KMS-11 (cell line): Measurements from ENCODE around the gene HS3ST5.

ENCODE experiments used
- H2AFZ ChIP-seq: fragments of 200-600 bp; sonication (generic); 2 replicates; pipeline ENCODE4 v1.6.1; 2016; ENCODE audit warnings: antibody characterized with exemption, mixed run types, low read depth
- H3K27ac ChIP-seq: fragments of 200-600 bp; sonication (generic); 2 replicates; pipeline ENCODE4 v1.6.1; 2016; ENCODE audit warnings: mild to moderate bottlenecking, mixed run types
- H3K27me3 ChIP-seq: fragments of 200-600 bp; sonication (generic); 2 replicates; pipeline ENCODE4 v1.6.1; 2017; ENCODE audit warnings: mild to moderate bottlenecking, low read depth, mixed run types, moderate library complexity; ENCODE audit not compliant: insufficient read depth
- H3K36me3 ChIP-seq: fragments of 200-600 bp; sonication (generic); 2 replicates; pipeline ENCODE4 v1.6.1; 2017; ENCODE audit warnings: mild to moderate bottlenecking, mixed run types; ENCODE audit not compliant: insufficient read depth
- H3K4me1 ChIP-seq: fragments of 200-600 bp; sonication (generic); 2 replicates; pipeline ENCODE4 v1.6.1; 2016; ENCODE audit warnings: mild to moderate bottlenecking, low read depth, mixed run types; ENCODE audit not compliant: poor library complexity, severe bottlenecking
- H3K4me2 ChIP-seq: fragments of 200-600 bp; sonication (generic); 2 replicates; pipeline ENCODE4 v1.7.0; 2016; ENCODE audit warnings: mild to moderate bottlenecking, mixed run types
- H3K4me3 ChIP-seq: fragments of 200-600 bp; sonication (generic); IDR thresholded peaks from 2 replicates; pipeline ENCODE4 v1.6.1; 2017; ENCODE audit warnings: low read depth, low read length, mixed read lengths; ENCODE audit not compliant: insufficient read depth
- H3K79me2 ChIP-seq: fragments of 200-600 bp; sonication (generic); 2 replicates; pipeline ENCODE4 v1.6.1; 2016; ENCODE audit warnings: low read depth, mixed run types; ENCODE audit not compliant: insufficient read depth
- H3K9ac ChIP-seq: fragments of 200-600 bp; sonication (generic); 2 replicates; pipeline ENCODE4 v1.6.1; 2016; ENCODE audit warnings: mild to moderate bottlenecking, mixed run types
- H4K20me1 ChIP-seq: fragments of 200-600 bp; sonication (generic); 2 replicates; pipeline ENCODE4 v1.6.1; 2016; ENCODE audit warnings: mild to moderate bottlenecking, mixed run types; ENCODE audit not compliant: insufficient read depth
- TF ChIP-seq, protein P1 (sequence below): fragments of 200-600 bp; sonication (generic); conservative IDR thresholded peaks from 2 replicates; pipeline ENCODE4 v1.6.1; 2017; ENCODE audit warnings: low read depth, mild to moderate bottlenecking, antibody characterized with exemption, low read length, moderate library complexity, mixed read lengths

Gene HS3ST5

DNA sequence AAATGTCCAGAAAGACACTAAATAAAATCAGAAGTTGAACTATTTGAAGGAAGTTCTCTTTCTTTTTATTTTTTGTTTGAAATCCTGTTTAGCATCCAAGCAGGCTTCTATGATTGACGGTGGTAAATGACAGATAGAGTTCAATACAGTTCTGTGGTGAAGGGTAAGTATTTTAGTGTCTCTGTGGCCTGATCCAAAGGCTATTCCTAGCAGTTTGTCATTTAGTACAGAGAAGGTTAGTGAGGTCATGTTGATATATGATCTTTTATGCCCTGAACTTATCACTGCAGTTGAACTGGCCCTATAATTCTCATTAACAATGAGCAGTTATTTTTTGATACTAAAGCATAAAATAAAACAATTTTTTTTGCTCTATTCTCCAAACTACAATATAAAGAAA is 227.2 kb downstream of the HS3ST5 start:
- TF ChIP-seq, protein P1, sequence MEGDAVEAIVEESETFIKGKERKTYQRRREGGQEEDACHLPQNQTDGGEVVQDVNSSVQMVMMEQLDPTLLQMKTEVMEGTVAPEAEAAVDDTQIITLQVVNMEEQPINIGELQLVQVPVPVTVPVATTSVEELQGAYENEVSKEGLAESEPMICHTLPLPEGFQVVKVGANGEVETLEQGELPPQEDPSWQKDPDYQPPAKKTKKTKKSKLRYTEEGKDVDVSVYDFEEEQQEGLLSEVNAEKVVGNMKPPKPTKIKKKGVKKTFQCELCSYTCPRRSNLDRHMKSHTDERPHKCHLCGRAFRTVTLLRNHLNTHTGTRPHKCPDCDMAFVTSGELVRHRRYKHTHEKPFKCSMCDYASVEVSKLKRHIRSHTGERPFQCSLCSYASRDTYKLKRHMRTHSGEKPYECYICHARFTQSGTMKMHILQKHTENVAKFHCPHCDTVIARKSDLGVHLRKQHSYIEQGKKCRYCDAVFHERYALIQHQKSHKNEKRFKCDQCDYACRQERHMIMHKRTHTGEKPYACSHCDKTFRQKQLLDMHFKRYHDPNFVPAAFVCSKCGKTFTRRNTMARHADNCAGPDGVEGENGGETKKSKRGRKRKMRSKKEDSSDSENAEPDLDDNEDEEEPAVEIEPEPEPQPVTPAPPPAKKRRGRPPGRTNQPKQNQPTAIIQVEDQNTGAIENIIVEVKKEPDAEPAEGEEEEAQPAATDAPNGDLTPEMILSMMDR = no peak
- no peak overlapping the region for H3K4me3 ChIP-seq
- H3K27me3 ChIP-seq = no peaks in the 10 kb centered on the region
- no peaks in the 10 kb centered on the region for H3K36me3 ChIP-seq
- no peaks in the 10 kb centered on the region for H4K20me1 ChIP-seq
- H3K4me2 ChIP-seq = no peak overlapping the region
- H3K4me1 ChIP-seq = no peaks in the 10 kb centered on the region
- H3K9ac ChIP-seq = no peak overlapping the region
- no peak overlapping the region for H2AFZ ChIP-seq
- H3K79me2 ChIP-seq = no peaks in the 10 kb centered on the region
- no peak overlapping the region for H3K27ac ChIP-seq

DNA sequence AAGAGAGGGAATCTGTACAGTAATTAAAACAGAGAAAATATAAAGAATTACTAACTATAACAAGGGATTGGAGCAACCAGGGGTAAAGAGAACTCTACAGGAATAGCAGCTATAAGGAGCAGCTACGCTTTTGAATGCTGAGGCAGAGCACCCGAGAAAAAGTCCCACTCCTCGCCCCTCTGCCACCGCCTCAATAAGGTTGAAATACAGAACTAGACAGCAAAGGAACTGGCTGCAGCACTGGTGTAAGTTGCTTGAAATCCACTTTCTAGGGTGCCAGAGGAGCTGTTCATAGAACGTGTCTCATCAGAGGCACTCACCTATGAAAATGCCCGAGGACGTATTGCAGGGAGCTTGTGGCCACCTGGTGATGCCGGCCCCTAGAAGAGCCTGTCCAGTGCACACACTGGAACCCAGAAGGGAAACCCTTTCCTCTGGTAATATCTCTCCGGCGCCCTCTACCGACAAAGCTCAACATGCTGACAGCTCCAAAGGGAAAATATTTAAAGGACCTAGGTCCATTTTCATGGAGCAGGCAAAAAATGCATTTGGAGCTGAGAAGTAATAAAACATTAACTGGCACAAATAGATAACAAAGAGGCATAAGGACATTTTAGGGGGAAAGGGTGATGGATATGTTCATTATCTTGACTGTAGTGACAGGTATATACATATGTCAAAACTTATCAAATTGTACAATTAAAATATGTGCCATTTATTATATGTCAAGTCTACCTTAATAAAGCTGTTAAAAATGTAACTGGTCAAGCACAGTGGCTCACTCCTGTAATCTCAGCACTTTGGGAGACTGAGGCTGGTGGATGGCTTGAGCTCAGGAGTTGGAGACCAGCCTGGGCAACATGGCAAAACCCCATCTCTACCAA is 234.5 kb downstream of the HS3ST5 start:
- TF ChIP-seq, protein P1 = peak; percentile 78
- H3K4me1 ChIP-seq = no peaks in the 10 kb centered on the region
- H3K4me3 ChIP-seq = no peak overlapping the region
- H2AFZ ChIP-seq = no peak overlapping the region
- H3K27ac ChIP-seq = no peak overlapping the region
- H3K9ac ChIP-seq = no peak overlapping the region
- H3K27me3 ChIP-seq = no peaks in the 10 kb centered on the region
- H3K79me2 ChIP-seq = no peaks in the 10 kb centered on the region
- no peaks in the 10 kb centered on the region for H3K36me3 ChIP-seq
- no peak overlapping the region for H3K4me2 ChIP-seq
- no peaks in the 10 kb centered on the region for H4K20me1 ChIP-seq

DNA sequence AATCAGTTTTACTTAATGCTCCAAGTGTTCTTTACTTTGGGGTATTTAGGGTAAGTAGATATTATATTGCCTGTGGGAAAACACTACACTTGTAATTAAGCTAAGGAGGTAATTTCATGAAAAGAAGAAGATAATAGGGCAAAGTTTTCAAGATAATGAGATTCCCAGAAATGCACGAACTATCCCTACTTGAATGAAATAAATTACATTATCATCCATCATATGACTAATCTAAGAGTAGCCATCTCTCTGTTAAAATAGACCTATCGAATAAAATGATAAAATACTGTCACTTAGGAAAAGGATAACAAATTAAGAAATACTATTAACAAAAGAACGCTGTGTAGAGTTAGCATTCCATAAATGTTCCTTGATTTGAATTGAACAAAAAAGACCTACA is 236.8 kb downstream of the HS3ST5 start:
- no peak overlapping the region for H3K9ac ChIP-seq
- H3K27me3 ChIP-seq = no peaks in the 10 kb centered on the region
- no peaks in the 10 kb centered on the region for H3K4me1 ChIP-seq
- H3K79me2 ChIP-seq = no peaks in the 10 kb centered on the region
- no peaks in the 10 kb centered on the region for H4K20me1 ChIP-seq
- TF ChIP-seq, protein P1 = no peak
- no peak overlapping the region for H3K4me3 ChIP-seq
- no peak overlapping the region for H3K27ac ChIP-seq
- no peak overlapping the region for H3K4me2 ChIP-seq
- no peak overlapping the region for H2AFZ ChIP-seq
- no peaks in the 10 kb centered on the region for H3K36me3 ChIP-seq

DNA sequence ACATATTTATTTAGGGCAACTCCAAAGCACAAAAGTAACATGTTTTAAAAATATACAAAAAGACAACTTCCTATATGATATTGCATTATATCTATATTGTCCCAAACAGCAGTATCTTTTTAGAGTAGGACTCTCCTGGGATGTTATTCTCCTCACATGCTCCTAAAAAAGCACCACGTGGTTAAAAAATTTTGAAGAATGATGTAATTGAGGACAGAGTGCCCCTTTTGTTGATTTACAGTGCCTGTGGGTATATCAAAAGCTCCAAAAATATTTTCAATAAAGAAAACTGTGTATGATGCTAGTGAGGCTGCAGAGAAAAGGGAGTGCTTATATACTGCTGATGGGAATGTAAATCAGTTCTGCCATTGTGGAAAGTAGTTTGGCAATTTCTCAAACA is 241.6 kb downstream of the HS3ST5 start:
- Histone ChIP-seq H3K36me3 (no peaks in the 10 kb centered on the region), H3K4me1 (no peaks in the 10 kb centered on the region), H3K27me3 (no peaks in the 10 kb centered on the region), H3K9ac (no peak overlapping the region), H3K79me2 (no peaks in the 10 kb centered on the region), H4K20me1 (no peaks in the 10 kb centered on the region), H3K4me3 (no peak overlapping the region), H2AFZ (no peak overlapping the region), H3K27ac (no peak overlapping the region), H3K4me2 (no peak overlapping the region)
- TF ChIP-seq, protein P1 = no peak
